HG03095 (cell line): ENCODE results near the gene LRPAP1.
"Not testable (repeated sequence)": the region's sequence is repeated elsewhere in the genome, so short reads cannot be mapped to it uniquely, and the experiment has no call there.

Experiments
- ATAC-seq: cut with Tn5 transposase; IDR thresholded peaks from one replicate; pipeline ENCODE4 v1.9.1; 2021; ENCODE audit warnings: moderate library complexity; ENCODE audit not compliant: unreplicated experiment

The LRPAP1 gene

DNA sequence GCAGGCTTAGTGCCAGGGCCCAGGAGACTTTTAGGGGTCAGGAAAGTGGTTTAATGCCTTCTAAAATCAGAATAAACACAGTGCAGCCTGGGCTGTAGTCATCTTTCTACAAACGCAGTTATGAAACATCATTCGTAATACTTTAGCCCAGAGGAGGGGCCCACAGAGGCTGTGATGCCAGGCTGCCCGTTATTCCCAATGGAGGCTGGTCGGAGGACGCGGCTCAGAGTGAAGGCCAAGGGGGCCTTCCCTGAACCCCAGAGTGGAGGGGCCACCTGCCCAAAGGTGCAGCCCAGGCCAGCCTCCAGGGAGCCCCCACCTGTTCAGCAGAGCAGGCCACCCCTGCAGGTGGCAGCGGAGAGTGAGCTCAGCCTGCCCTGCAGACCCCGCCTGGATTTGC is 29.9 kb upstream of the LRPAP1 start:
- not testable (repeated sequence) for ATAC-seq

GRCh38 chr4:3560465-3560864 is 28.2 kb upstream of the LRPAP1 start:
- ATAC-seq = not testable (repeated sequence)

DNA sequence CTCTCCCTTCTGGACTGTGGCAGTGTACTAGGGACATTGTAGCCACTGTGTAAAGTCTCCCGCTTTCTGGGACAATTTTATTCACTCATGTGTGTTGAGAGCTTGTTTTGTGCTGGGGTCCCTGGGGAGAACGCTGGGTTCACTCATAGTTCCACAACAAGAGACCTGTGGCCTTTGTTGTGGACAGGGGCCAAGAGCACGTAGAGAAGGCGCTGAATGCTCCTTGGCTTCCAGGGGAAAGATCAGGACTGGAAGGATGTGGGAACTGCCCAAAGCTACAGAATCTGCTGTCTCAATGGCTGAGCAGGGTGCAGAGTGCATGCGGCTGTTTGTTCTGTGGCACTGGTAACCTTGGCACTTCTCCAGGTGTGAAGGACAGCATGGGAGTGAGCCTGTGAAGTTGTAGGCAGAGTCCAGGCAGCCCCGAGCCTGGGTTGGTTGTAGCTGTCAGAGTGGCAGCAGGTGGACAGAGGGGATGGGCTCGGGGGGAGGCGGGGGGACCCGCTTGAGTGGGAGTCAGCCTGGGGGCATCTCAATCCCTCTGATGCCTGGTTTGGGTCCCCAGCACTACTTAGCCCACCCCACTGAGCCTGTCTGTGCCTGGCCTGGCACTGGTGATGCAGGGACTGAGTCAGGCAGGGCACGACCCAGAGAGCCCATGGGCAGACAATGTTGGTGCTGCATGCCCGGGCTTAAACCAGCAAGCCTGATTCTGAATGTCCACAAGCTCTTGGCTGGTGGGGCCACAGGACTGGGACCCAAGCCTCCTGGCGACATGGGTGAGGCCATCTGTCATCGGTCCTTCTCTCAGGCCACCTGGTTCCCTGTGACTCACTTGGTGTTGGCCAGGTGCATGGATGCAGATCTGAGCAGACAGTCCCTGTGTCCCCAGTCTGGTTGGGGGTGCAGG is 27.4 kb upstream of the LRPAP1 start:
- ATAC-seq = not testable (repeated sequence)

DNA sequence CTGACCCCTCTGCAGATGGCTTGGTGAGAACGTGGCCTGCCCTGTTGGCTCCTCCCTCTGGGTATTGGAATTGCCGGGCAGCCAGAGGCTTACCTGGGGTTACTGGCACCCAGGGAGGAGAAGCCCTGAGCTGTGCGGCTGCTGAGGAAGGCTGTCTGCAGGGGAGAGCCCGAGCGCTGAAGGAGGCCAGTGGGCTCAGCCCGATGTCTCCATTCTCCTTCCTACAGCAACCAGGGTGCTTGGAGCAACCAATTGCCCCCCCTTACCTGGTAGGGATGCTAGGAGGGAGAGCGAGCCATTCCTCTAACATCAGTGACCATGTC is 26.3 kb upstream of the LRPAP1 start:
- ATAC-seq = not testable (repeated sequence)

DNA sequence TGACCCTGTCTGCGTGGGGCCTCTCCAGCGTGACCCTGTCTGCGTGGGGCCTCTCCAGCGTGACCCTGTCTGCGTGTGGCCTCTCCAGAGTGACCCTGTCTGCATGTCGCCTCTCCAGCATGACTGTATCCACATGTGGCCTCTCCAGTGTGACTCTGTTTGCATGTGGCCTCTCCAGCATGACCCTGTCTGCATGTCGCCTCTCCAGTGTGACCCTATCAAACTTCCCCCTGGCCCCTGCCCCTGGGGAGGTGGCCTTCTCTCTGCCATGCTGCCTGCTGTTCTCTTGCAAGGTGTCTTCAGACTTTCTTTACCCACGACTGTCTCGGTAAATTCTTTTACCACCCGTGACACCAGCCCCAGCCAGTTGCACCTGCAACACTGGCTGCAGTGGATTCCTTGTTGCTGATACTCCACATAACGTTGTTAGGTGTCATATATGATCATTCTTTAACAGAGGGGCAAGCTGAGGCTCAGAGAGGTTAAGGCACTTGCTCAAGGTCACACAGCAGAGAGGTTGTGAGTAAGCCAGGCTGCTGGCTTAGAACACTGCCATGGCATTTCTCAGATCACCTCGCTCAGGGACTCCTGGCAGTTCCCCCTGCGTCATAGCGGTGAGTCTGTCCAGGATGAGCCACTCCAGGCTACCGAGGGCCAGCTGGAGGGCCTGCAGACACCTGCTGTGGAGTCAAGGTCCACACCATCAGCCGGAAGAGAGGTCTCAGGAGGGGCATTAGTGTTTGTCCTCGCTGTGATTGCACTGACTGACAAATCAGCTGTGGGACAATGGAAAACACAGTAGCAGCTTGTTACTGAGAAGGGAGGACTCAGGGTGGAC is 25.7 kb upstream of the LRPAP1 start:
- ATAC-seq = not testable (repeated sequence)

DNA sequence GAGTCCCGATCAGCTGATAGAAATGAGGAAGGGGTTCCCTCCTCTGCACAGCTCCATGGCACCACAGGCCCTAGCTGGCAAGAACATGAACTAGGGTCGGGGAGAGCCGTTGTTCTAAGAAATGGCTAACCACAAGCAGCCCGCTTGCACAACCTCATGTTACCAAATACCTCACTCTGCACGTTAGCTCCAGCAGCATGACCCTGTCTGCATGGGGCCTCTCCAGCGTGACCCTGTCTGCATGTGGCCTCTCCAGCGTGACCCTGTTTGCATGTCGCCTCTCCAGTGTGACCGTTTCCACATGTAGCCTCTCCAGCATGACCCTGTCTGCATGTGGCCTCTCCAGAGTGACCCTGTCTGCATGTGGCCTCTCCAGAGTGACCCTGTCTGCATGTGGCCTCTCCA is 24.9 kb upstream of the LRPAP1 start:
- not testable (repeated sequence) for ATAC-seq

DNA sequence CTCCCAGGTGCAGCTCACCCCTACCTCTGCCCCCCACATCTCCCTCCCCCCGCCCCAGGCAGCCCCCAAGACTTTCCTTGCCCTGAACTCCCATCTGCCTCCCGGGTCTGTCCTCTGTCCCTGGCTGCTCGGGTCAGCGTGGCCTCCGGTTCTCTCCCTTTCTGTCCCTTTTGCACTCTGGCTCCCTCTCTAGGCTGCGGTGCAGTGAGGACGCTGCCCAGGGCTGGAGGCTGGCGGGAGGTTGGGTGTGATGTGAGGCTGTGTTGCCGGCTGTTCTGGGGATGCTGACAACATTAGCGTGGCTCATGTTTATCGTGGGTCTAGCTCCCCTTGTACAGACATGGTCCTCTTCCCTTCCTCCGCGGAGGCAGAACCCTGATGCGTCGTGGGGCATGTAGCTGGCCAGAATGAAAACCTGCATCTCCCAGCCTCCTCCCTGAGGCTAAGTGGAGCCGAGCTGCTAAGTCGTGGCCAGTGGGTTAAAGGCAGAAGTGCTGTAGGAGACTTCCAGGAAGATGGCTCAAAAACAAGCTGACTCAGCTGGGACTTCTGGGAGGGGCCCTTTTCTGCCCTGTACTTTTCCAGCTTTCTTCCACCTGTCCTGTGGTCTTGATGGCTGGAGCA is 24.1 kb upstream of the LRPAP1 start:
- not testable (repeated sequence) for ATAC-seq

DNA sequence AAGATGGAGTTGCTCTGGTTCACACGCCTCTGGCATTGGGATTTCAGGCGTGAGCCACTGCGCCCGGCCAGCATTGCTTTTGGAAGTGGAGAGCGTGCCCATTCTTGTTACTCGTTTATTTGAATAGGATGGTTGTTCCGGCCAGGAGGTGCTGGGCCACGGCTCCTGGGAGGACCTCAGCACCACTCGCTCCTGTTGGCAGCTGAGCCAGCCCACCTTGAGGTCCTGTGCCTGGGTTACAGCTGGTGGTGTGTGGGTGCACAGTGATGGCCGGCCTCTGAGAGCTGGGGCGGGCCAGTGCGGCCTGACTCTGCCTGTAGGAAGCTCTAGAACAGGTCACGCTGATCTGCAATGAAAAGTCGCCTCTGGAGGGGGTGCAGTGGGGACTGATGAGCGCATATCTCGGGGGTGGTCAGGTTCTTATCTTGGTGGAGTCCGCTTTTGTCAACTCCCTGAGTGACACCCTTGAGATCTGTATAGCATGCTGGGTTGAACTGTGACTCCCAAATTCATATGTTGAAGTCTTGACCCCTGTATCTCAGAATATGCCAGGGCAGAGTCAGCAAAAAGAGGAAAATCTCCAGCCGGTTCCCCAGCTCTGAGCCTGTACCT is 23.3 kb upstream of the LRPAP1 start:
- ATAC-seq = not testable (repeated sequence)

DNA sequence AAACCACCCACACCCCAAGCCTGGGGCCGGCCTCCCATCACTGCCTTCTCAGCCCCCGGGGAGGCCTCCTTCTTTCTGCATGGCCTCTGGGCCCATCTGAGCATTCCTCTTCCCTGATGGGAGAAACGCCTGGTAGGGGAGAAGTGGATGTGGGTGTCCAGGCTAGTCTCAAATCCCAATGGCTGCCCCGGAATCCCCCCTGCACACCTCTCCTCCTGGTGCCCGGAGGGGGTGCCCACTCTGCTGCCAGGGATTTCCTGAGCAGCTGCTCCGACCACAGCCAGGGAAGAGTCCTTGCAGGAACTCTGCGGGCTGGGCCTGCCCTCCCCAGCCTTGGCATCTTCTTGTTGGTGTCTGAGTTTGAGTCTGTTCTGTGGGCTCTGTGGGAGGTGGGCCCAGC is 19.1 kb upstream of the LRPAP1 start:
- ATAC-seq = not testable (repeated sequence)

- ATAC-seq = not testable (repeated sequence)
These were observed 18.6 kb upstream of the LRPAP1 start for GRCh38 chr4:3550792-3551325.

- not testable (repeated sequence) for ATAC-seq
These were observed 17.8 kb upstream of the LRPAP1 start for GRCh38 chr4:3550041-3550440.

DNA sequence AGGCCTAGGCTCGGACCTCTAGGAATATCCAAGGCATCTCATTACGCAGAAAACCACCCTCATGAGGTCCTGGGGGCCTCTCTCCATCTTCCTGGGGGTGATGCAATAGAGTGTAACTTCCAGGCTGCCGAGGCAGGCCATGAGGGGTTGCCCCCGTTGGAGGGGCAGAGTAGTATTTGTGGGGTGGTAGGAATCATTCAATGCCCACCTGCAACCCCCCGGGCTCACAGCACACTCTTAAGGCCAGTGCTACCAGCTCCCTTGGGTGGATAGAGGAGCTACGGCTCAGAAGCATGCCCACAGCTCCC is 17.4 kb upstream of the LRPAP1 start:
- ATAC-seq = not testable (repeated sequence)

DNA sequence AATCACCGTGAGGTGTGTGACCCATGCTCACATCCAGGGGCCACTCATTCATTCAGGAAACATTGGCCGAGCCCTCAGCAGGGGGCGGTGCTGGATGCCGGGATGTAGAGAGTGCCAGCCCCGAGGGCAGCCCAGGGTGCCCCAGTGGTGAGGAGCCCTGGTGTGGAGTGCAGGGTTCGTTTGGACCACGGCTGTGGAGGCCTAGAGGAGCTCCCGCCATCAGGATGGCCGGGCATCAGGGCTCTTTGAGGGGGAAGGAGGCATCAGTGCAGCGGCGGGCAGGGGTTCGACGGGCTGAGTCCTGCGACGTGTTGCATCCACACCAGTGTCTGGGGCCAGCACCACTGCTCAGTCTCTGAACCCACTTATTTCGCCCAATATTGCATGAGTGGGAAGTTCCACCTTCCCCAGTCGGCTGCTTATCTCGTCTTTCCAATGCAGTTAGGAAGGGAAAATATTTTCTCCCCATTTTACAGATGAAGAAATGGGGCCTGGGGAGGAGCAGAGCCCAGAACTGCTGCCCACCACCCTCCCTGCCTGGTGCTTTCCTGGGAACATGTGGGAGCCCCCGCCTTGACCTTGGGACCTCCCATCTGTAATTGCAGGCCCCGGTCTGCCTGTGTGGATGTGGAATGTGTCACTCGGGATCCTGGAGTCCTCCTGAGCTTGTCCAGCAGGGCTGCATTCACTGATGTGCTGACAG is 16.9 kb upstream of the LRPAP1 start:
- ATAC-seq = not testable (repeated sequence)

GRCh38 chr4:3546721-3547120 is 14.5 kb upstream of the LRPAP1 start:
- ATAC-seq = not testable (repeated sequence)

DNA sequence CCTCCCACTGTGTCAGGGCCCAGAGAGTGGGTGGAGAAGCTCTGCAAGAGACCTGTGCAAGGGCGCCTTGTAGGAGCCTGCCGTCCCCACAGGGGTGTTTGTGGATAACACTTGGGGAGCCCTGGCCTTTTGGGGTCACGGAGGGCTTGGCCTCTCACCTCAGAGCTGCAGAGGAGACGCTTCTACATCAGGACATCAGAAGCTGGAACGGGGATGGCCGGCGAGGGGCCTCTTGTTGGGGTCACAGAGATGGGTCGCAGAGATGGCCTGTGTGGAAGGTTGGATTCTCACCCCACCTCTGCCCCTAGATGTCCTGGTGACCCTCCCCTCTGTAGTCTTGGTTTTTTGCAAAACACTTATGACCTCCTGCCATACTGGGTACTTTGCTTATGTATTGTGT is 13.1 kb upstream of the LRPAP1 start:
- not testable (repeated sequence) for ATAC-seq

DNA sequence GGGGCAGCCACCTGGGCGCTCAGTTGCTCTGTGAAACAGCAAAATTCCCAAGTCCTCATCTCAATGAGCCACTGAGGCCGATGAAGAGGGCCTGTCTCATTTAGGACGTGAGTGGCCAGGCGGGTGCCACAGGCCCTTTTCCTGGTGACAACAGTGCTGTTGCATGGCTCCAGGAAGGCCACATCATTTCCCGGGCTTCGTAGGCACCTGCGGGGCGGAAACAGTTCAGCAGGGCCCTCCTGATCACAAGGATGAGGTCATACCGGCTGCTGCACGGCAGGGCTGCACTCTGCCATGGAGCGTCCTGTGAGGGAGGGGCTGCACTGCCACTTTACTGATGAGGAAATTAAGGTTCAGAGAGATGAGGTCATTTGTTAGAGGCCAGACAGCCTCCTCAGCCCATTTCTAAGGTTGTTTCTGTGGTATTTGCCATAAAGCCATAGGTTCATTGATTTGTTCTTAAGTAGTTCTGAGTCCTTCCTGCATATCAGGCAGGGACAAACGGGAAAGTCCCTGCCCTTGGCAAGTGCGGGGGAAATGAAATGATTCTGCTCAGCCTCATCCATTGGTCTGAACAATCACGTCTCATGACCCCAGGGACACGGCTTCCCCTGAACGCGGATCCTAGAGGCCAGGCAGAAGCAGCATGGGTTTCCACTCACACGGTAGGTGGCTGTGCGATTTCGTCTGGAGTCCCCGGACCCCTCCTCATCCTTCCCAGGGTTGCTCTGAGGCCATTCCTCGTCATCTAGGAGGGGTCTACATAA is 12.2 kb upstream of the LRPAP1 start:
- not testable (repeated sequence) for ATAC-seq

DNA sequence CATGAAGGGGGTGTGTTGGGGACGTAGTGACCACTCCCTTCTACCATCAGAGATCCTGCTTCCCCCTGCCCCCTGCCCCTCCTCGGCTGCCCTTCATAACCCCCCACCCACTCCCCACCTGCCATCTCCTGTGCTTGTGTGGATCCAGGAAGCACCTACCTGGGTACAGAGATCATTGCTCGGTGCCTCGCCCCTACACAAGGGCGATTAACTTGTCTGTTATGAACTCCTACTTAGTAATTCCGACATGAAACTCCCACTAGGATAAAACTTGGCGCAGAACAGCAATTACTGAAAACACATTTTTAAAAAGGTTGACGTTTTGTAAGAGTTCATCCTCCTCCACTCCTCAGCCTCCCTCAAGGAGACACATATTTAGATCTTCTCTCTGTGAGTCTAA is 11.2 kb upstream of the LRPAP1 start:
- ATAC-seq = not testable (repeated sequence)

DNA sequence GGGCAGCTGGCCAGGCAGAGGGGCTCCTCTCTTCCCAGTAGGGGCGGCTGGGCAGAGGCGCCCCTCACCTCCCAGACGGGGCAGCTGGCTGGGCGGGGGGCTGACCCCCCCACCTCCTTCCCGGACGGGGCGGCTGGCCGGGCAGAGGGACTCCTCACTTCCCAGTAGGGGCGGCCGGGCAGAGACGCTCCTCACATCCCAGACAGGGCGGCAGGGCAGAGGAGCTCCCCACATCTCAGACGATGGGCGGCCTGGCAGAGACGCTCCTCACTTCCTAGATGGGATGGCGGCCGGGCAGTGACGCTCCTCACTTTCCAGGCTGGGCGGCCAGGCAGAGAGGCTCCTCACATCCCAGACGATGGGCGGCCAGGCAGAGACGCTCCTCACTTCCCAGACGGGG is 6.7 kb upstream of the LRPAP1 start:
- ATAC-seq = not testable (repeated sequence)

DNA sequence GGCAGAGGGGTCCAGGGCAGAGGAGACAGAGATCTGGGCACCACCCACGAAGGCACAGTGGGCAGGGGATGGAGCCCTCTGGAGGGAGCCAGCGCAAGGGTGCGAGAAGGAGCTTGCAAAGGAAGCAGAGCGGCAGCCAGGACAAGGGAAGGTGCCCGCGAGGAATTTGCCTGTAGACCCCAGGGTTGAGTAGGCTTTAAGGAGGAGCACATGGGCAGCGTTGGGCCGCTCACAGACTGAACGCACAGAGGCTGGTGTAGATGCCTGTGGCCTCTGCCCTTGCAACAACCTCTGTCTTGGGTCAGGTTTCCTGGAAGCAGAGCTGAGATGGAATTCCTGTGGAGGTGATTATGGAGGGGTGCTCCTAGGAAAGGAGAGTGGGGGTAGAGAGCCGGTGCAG is 3.6 kb upstream of the LRPAP1 start:
- ATAC-seq = not testable (repeated sequence)
